Endothelial cell of umbilical vein (primary cell): ENCODE results near the gene NR1H3.

Experiments
- EZH2 ChIP-seq: IDR thresholded peaks from 2 replicates; pipeline ENCODE4 v1.6.1; 2012; ENCODE audit warnings: borderline replicate concordance, low read depth, mild to moderate bottlenecking, moderate library complexity, low read length, inconsistent platforms; ENCODE audit not compliant: severe bottlenecking
- JUN ChIP-seq: IDR thresholded peaks from 2 replicates; pipeline ENCODE4 v1.6.1; 2011; ENCODE audit warnings: borderline replicate concordance, low read depth; ENCODE audit not compliant: insufficient read length, insufficient read depth
- POLR2A ChIP-seq: IDR thresholded peaks from 2 replicates; pipeline ENCODE4 v1.6.1; 2012; ENCODE audit warnings: low read depth, mild to moderate bottlenecking, control low read depth, low read length
- POLR2AphosphoS5 ChIP-seq: IDR thresholded peaks from 2 replicates; pipeline ENCODE4 v1.6.1; 2012; ENCODE audit warnings: low read depth, mild to moderate bottlenecking, control low read depth, low read length, moderate library complexity; ENCODE audit not compliant: insufficient read depth

- TF ChIP-seq POLR2A, result no peak
- TF ChIP-seq POLR2AphosphoS5, result no peak
- TF ChIP-seq EZH2, result no peak
- TF ChIP-seq JUN, result no peak
Observed at GRCh38 chr11:47288066-47288465, 30.3 kb downstream of the NR1H3 start.
